MM.1S (cell line): ENCODE measurements around the gene GFER.
A peak's percentile ranks its signal among the peaks of the same experiment; 100 is the strongest.

Source experiments
- DNase-seq: peaks from one replicate; pipeline ENCODE4 v3.0.0-alpha.2; 2015
- H2AFZ ChIP-seq: fragments of 300-600 bp; sonication (generic); 2 replicates; pipeline ENCODE4 v1.6.0; 2016; ENCODE audit warnings: antibody characterized with exemption, low read length
- H3F3A ChIP-seq: fragments of 300-600 bp; sonication (generic); 2 replicates; pipeline ENCODE4 v1.6.1; 2016; ENCODE audit warnings: mild to moderate bottlenecking, antibody characterized with exemption, low read length, moderate library complexity, mixed read lengths; ENCODE audit not compliant: insufficient read depth
- H3K27ac ChIP-seq: fragments of 300-600 bp; sonication (generic); 2 replicates; pipeline ENCODE4 v1.5.1; 2016; ENCODE audit warnings: mild to moderate bottlenecking, low read length
- H3K27me3 ChIP-seq: fragments of 300-600 bp; sonication (generic); replicated peaks from 2 replicates; pipeline ENCODE4 v1.6.0; 2016; ENCODE audit warnings: low read length; ENCODE audit not compliant: insufficient read depth
- H3K36me3 ChIP-seq: fragments of 300-600 bp; sonication (generic); replicated peaks from 2 replicates; pipeline ENCODE4 v1.6.1; 2016; ENCODE audit warnings: mild to moderate bottlenecking, low read length, mixed read lengths; ENCODE audit not compliant: insufficient read depth
- H3K4me1 ChIP-seq: fragments of 300-600 bp; sonication (generic); 2 replicates; pipeline ENCODE4 v1.6.1; 2016; ENCODE audit warnings: low read length, mixed read lengths
- H3K4me2 ChIP-seq: fragments of 300-600 bp; sonication (generic); 2 replicates; pipeline ENCODE4 v1.6.0; 2016; ENCODE audit warnings: low read depth, low read length
- H3K4me3 ChIP-seq: fragments of 300-600 bp; sonication (generic); 2 replicates; pipeline ENCODE4 v1.5.1; 2016; ENCODE audit warnings: low read length, mixed read lengths
- H3K79me2 ChIP-seq: fragments of 300-600 bp; sonication (generic); 2 replicates; pipeline ENCODE4 v1.6.1; 2016; ENCODE audit warnings: mixed run types, low read length, mixed read lengths
- H3K9ac ChIP-seq: fragments of 300-600 bp; sonication (generic); 2 replicates; pipeline ENCODE4 v1.6.1; 2016; ENCODE audit warnings: low read length, mixed read lengths
- H3K9me2 ChIP-seq: fragments of 300-600 bp; sonication (generic); replicated peaks from 2 replicates; pipeline ENCODE4 v1.6.1; 2016; ENCODE audit warnings: mild to moderate bottlenecking, low read length, mixed read lengths; ENCODE audit not compliant: insufficient read depth
- H3K9me3 ChIP-seq: fragments of 300-600 bp; sonication (generic); replicated peaks from 2 replicates; pipeline ENCODE4 v1.6.1; 2016; ENCODE audit warnings: mild to moderate bottlenecking, low read length, mixed read lengths; ENCODE audit not compliant: insufficient read depth
- H4K20me1 ChIP-seq: fragments of 300-600 bp; sonication (generic); 2 replicates; pipeline ENCODE4 v1.6.1; 2016; ENCODE audit warnings: mild to moderate bottlenecking, low read length, moderate library complexity, mixed read lengths; ENCODE audit not compliant: insufficient read depth
- CTCF ChIP-seq: fragments of 300-600 bp; sonication (generic); IDR thresholded peaks from 2 replicates; pipeline ENCODE4 v1.5.1; 2016; ENCODE audit warnings: antibody characterized with exemption, low read length, mixed read lengths
- EZH2 ChIP-seq: fragments of 300-600 bp; sonication (generic); optimal IDR thresholded peaks from 2 replicates; pipeline ENCODE3; 2017; ENCODE audit warnings: low read depth, mild to moderate bottlenecking, antibody characterized with exemption, low read length, mixed read lengths
- EZH2phosphoT487 ChIP-seq: fragments of 300-600 bp; sonication (generic); IDR thresholded peaks from 2 replicates; pipeline ENCODE4 v1.6.1; 2018; ENCODE audit warnings: antibody characterized with exemption, low read length

Gene GFER

GRCh38 chr16:1991588-1991947 is 7.6 kb downstream of the GFER start:
- Histone ChIP-seq H3K36me3 (0 out of 2 replicates have a peak, but pooled peaks cover under 1% of the 10 kb centered on the region), H2AFZ (peak overlapping the region; percentile 69), H3K9me2 (no peaks in the 10 kb centered on the region), H3F3A (peaks cover 13% of the 10 kb centered on the region), H3K9me3 (no peaks in the 10 kb centered on the region), H3K27ac (no peak overlapping the region), H3K4me3 (peak overlapping the region; percentile 31; the same call in 1 of the 2 replicates), H4K20me1 (no peaks in the 10 kb centered on the region), H3K4me1 (peaks cover 16% of the 10 kb centered on the region), H3K4me2 (peak overlapping the region; percentile 66), H3K27me3 (peaks cover 8% of the 10 kb centered on the region), H3K79me2 (no peaks in the 10 kb centered on the region), H3K9ac (no peak overlapping the region)
- TF ChIP-seq EZH2, result no peak
- no peak for DNase-seq

- Histone ChIP-seq H2AFZ (peak overlapping the region; percentile 69), H3K27ac (no peak overlapping the region), H3K4me3 (peak overlapping the region; percentile 31; the same call in 1 of the 2 replicates), H3K36me3 (no peaks in the 10 kb centered on the region), H3K9me3 (no peaks in the 10 kb centered on the region), H3K9me2 (no peaks in the 10 kb centered on the region), H3F3A (peaks cover 13% of the 10 kb centered on the region), H3K4me1 (peaks cover 16% of the 10 kb centered on the region), H3K79me2 (no peaks in the 10 kb centered on the region), H3K9ac (no peak overlapping the region), H3K27me3 (peaks cover 8% of the 10 kb centered on the region), H4K20me1 (no peaks in the 10 kb centered on the region), H3K4me2 (peak overlapping the region; percentile 66)
- TF ChIP-seq EZH2phosphoT487 (no peak), EZH2 (no peak), CTCF (no peak)
- peak; percentile 94 for DNase-seq
Measured at GRCh38 chr16:1991948-1992703, 8.1 kb downstream of the GFER start.

- H3F3A ChIP-seq, result peaks cover 13% of the 10 kb centered on the region
- no peak overlapping the region for H3K27ac ChIP-seq
- no peaks in the 10 kb centered on the region for H3K9me3 ChIP-seq
- peaks cover 16% of the 10 kb centered on the region for H3K4me1 ChIP-seq
- H3K4me2 ChIP-seq, result no peak overlapping the region
- no peak for DNase-seq
- H3K9ac ChIP-seq, result no peak overlapping the region
- H3K9me2 ChIP-seq, result no peaks in the 10 kb centered on the region
- no peaks in the 10 kb centered on the region for H4K20me1 ChIP-seq
- H3K79me2 ChIP-seq, result no peaks in the 10 kb centered on the region
- no peak overlapping the region for H2AFZ ChIP-seq
- TF ChIP-seq CTCF (no peak), EZH2phosphoT487 (no peak), EZH2 (no peak)
- peaks cover 8% of the 10 kb centered on the region for H3K27me3 ChIP-seq
- no peaks in the 10 kb centered on the region for H3K36me3 ChIP-seq
- no peak overlapping the region for H3K4me3 ChIP-seq
Measured at GRCh38 chr16:1992704-1993317, 8.8 kb downstream of the GFER start.

- Histone ChIP-seq H3K4me1 (peaks cover 16% of the 10 kb centered on the region), H3F3A (peaks cover 13% of the 10 kb centered on the region), H3K9ac (no peak overlapping the region), H3K9me3 (no peaks in the 10 kb centered on the region), H4K20me1 (no peaks in the 10 kb centered on the region), H3K79me2 (no peaks in the 10 kb centered on the region), H3K9me2 (no peaks in the 10 kb centered on the region), H3K27ac (no peak overlapping the region), H3K4me2 (no peak overlapping the region), H3K36me3 (no peaks in the 10 kb centered on the region), H3K27me3 (peaks cover 8% of the 10 kb centered on the region), H3K4me3 (no peak overlapping the region), H2AFZ (no peak overlapping the region)
- TF ChIP-seq EZH2phosphoT487, result no peak
- TF ChIP-seq EZH2, result no peak
- TF ChIP-seq CTCF, result no peak
- DNase-seq, result no peak
Measured at GRCh38 chr16:1993731-1994131, 9.7 kb downstream of the GFER start.
